Measurements from ENCODE around the gene GABRG1.

GABRG1 gene

DNA sequence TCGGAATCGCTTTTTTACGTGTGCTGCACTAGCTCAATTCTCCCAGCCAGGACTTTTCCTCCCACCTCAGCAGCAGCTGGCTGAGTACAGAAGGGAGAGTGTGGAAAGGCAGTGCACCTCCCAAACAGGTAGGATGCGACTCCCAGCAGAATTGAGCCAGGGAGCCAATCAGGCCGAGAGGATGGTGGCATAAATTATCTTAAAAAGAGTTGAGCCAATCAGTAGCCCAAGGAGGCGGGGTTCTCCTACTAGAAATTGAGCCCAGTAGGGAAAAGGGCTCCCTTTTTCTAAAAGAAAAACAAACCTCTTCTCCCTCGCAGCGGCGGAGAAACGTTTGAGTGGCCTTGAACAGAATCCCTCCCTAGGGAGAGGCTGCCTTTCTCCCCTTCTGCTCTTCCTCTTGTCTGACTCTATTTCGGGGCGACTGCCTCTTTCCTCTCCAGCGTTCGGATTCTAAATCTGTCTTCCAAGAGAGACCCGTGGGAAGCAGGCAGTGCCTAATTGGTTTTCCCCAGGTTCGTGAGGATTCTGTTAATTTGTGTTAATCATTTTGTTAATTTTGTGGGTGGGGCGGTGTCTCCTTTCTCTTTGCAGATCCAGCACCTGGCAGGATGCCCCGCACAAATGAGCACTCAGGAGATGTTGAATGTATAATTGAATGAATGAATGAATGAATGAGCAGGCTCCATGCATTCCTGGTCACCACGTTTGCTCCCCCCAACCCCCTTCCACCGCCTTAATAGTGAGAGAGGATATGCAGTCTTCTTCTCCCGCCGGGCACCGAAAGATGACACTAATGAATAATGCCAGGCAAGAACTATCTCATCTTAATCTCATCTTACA, at the start of gene GABRG1:
Gene GABRG1 (minus strand): TSS at position 142 of the 843 bp plus-strand sequence. CDS start 141 bp downstream, at position 1.
- DNase-seq (ENCODE audit: low read depth in 1 of 2, low spot score in 1 of 2): no peak

DNA sequence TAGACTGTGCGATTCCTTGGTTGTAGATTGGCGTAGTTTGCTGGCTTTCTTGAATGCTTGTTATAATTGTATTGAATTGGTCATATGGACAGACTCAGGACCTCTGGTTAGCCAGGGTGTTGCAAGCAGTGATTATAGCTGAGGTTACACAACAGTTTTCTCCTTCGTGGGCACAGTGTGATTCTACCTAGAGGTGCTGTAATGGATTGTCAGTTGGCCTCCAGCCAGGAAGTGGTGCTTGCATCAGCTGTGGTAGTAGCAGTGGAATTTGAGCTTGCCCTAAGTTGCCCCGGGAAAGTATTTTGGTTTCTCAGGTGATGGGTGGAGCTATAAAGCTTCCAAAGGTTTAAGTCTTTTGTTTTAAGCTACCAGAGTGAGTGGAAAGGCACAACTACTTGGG, 23.1 kb upstream of the GABRG1 start:
- DNase-seq (ENCODE audit: low read depth in 1 of 2, low spot score in 1 of 2): no peak

DNA sequence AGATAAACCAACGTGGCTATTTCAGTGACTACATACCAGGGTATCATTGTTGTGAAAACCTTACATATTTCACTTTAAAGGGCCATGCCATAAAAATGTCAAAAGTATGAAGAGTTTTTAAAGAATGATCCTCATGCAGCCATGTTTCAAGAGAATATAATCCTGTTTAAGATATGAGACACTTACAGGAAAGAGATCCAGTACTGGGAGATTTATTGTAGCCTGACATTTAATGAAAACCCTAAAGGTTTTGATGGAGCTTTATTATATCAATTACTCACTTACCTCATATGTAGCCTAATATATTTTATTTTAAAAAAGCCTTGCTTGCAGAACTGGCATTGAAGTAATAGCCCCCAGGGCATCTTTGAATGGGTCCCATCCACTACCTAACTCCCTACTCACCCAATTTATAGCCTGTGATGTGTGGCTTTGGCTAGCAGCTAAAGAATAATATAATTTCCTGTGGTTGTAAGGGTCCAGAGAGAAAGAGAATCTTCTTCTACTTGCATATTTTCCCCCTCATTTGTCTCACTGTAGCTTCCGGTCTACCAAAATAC, 7.7 kb upstream of the GABRG1 start:
- DNase-seq (ENCODE audit: low read depth in 1 of 2, low spot score in 1 of 2): no peak

DNA sequence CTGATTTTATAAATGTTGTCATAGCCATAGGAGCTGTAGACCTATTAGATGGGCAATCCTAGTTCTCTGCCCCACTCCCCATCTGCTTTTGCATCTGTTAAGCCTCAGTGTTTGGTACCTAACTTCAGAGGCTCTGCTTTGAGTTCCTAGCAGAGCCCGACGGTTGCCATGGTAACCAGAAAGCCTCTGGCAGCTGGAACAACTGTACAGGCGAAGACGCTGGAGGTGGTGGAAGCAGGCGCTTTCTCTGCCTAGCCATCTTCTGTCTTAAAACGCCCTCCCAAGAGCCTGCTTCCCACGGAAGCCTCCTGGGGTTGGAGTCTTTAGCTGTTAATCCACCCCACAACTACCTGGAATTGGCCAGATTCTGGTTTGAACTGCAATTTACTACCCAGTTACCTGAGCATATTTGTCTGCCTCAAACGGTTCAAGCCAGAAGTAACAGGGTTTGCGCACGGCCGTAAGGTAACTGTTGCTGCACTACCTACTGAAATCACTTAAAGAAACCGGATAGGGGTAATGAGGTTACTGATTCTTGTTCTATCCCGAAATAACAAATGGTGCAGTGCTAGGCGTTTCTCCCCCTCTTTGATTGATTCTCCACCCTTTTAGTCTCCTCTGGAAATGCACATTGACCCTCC, 1.0 kb upstream of the GABRG1 start:
- DNase-seq (ENCODE audit: low read depth in 1 of 2, low spot score in 1 of 2): no peak

DNA sequence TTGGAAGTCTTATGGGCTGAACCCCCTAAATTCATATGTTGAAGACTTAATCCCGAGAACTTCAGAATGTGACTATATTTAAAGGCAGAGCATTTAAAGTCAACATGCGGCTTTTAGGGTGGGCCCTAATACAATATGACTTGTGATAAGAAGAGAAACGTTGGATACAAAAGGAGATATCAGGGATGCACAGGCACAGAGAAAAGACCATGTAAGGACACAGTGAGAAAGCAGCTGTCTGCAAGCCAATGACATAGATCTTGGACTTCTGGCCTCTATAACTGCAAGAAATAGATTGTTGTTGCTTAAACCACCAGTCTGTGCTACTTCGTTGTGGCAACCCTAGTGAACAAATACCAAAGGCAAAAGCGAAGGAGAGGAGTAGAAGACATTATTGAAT, 42.2 kb downstream of the GABRG1 start:
- DNase-seq (ENCODE audit: low read depth in 1 of 2, low spot score in 1 of 2): no peak

DNA sequence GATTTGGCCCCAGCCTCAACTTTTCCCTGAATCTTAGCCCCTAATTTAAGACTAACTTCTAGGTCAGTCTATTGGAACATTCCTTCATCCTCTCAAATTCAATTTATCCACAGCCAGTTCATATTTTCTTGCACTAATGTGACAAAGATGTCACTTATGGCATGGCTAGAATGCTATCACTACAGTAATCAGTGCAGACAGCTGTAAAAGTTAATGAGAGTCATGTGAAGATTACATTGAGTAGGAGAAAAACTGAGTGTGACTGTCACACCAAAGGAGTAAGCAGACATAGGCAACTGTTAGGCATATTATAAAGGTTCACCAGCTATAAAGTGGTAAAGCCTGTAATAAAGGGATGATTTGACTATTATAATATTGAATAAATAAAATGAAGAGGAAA, 42.6 kb downstream of the GABRG1 start:
- no peak for DNase-seq (ENCODE audit: low read depth in 1 of 2, low spot score in 1 of 2)

DNA sequence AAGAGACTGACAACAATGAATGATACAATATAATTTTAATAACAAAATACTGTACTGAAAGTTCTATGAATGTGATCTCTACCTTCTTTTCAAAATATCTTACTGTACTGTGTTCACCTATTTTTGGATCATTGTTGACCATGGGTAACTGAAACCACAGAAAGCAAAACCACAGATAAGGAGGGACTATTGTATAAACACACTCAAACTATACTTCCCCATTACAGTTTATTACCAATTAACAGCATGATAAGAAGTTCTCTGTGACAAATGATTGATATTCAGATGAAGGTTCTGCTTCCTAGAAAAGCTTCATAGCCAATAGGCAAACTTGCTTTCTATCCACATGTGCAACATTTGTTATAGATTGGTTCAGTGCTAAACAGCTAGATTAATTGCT, 50.1 kb downstream of the GABRG1 start:
- no peak for DNase-seq (ENCODE audit: low read depth in 1 of 2, low spot score in 1 of 2)

DNA sequence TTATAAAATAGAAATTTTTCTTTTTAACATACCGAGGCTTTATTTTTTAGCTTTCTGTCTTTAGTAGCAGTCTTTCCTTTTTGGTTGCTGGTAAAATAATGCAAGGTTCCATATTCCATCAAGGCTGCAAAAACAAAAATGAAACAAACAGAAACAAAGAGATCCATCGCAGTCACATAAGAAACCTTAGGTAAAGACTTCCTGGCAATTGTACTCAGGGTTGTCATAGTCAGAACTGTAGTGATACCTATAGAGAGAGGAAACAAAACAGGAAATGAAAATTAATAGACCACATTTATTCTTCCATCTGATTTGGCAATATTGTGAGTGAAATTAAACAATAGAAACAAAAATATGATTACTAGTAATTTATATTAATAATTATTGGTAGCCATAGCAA, 72.5 kb downstream of the GABRG1 start:
- no peak for DNase-seq (ENCODE audit: low read depth in 1 of 2, low spot score in 1 of 2)

DNA sequence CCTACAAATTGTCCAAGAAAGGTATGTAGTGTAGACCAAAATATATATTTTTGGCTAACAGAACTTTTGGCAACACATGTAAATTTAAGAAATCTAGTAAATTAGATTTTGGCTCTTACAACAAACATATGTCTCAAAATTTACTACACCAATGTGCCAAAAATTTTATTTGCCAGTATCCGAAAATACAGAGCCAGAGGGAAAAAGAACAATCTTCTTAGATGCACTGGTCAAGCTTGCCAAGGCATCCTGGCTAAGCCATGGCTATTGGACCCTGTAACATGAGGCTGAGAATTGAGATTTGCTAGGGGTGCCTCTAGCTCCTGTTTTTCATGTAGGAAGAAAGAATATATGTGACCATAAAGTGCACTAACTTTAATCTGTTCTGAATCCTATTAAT, 91.8 kb downstream of the GABRG1 start:
- no peak for DNase-seq (ENCODE audit: low read depth in 1 of 2, low spot score in 1 of 2)

DNA sequence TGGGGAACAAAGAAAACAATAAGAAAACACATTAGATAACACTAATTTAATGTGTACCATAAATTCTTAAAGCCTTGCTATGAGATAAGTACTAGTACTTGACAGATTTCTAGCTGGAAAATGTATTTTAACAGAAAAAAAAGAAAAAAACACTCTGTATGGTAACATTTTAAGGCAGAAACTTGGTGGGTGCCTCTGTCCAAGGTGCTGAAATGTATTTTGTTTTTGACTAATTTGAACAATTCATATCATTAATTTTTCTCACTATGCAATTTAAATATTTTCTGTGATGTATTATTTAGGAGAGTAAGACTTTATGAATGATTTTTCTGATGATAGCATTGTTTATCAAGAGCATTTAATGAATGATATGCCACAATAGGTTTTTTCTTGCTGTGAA, 107.5 kb downstream of the GABRG1 start:
- no peak for DNase-seq (ENCODE audit: low read depth in 1 of 2, low spot score in 1 of 2)

DNA sequence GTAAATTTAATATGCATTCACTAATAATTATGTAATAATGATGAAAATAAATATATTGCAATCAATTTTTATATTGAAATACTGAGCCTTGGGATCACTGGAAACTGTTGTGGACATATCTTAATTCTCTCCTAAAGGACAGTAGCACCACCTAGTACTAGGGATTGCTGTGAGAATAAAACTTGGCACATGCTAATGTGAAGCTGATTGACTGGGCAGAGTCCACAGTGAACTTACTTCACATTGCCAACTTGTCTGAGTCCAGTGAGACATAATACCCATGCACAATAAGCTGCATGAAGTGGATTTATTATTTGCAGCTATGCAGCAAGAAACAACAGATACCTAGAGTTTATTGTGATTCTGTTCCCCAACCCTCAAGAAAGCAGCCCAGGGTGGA, 131.1 kb downstream of the GABRG1 start:
- no peak for DNase-seq (ENCODE audit: low read depth in 1 of 2, low spot score in 1 of 2)

DNA sequence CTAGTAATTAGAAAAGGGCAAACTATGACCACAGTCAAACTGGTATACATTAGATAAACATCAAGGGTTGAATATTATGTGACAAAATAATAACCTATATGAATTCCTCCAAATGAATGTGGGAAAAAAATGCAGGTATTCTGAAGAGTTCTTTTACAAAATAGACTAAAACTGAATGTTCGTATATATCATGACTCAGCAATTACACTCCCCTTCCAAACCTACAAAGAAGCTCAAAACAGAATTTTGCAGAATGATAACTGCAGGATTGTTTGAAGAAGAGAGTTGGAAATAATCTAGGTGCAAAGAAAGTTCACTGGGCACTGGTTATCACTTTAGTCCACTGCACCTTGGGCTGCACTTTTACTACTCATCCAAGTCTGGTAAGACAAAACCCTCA, 134.1 kb downstream of the GABRG1 start:
- DNase-seq (ENCODE audit: low read depth in 1 of 2, low spot score in 1 of 2): no peak

DNA sequence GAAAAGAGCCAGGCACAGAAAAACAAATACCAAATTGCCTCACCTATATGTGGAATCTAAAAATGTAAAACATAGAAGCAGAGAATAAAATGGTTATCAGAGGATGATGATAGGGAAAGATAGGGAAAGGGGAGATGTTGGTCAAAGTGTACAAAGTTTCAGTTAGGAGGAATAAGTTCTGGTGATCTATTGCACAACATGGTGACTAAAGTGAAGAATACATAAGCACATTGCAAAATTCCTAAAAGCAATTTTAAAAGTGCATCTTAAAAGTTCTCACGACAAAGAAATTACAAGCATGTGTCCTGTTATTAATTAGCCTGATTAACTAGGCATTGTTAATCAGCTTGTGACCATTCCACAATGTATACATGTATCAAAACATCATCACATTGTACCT, 136.0 kb downstream of the GABRG1 start:
- no peak for DNase-seq (ENCODE audit: low read depth in 1 of 2, low spot score in 1 of 2)
